ENCODE data around the gene PELO. TPM values are rescaled to one million over a fixed set of nuclear protein-coding genes. Genes with fewer than 3 reads are reported as not detected.

Gene PELO
- total RNA-seq, 1 donor from 2014 or later = 21.3 TPM

GRCh38 chr5:52773342-52773741, 14.4 kb upstream of the PELO start:
- Histone ChIP-seq H3K27me3 (ENCODE audit: control insufficient read depth, insufficient read depth, low read length) (no peaks in the 10 kb centered on the region), H3K4me3 (ENCODE audit: low read depth, low read length) (no peak overlapping the region), H3K36me3 (ENCODE audit: control insufficient read depth, insufficient read depth, low read length) (no peaks in the 10 kb centered on the region)
- no peak for TF ChIP-seq CTCF (IDR thresholded peaks at IDR 0.05; ENCODE audit: insufficient read depth, low read length, severe bottlenecking)
- DNase-seq (ENCODE audit: low read depth) (no peak), FAIRE-seq (no peak)

- no peak for TF ChIP-seq CTCF (IDR thresholded peaks at IDR 0.05; ENCODE audit: insufficient read depth, low read length, severe bottlenecking)
- Histone ChIP-seq H3K36me3 (ENCODE audit: control insufficient read depth, insufficient read depth, low read length) (no peaks in the 10 kb centered on the region), H3K27me3 (ENCODE audit: control insufficient read depth, insufficient read depth, low read length) (no peaks in the 10 kb centered on the region), H3K4me3 (ENCODE audit: low read depth, low read length) (no peak overlapping the region)
- no peak for FAIRE-seq
- no peak for DNase-seq (ENCODE audit: low read depth)
Observed at GRCh38 chr5:52774005-52774410, 13.7 kb upstream of the PELO start.

GRCh38 chr5:52776116-52776515, 11.6 kb upstream of the PELO start:
- Histone ChIP-seq H3K27me3 (ENCODE audit: control insufficient read depth, insufficient read depth, low read length) (no peaks in the 10 kb centered on the region), H3K4me3 (ENCODE audit: low read depth, low read length) (no peak overlapping the region), H3K36me3 (ENCODE audit: control insufficient read depth, insufficient read depth, low read length) (no peaks in the 10 kb centered on the region)
- no peak for FAIRE-seq
- no peak for TF ChIP-seq CTCF (IDR thresholded peaks at IDR 0.05; ENCODE audit: insufficient read depth, low read length, severe bottlenecking)
- no peak for DNase-seq (ENCODE audit: low read depth)

GRCh38 chr5:52777186-52777585, 10.5 kb upstream of the PELO start:
- TF ChIP-seq CTCF (IDR thresholded peaks at IDR 0.05; ENCODE audit: insufficient read depth, low read length, severe bottlenecking) = no peak
- no peak for FAIRE-seq
- no peaks in the 10 kb centered on the region for H3K27me3 ChIP-seq (ENCODE audit: control insufficient read depth, insufficient read depth, low read length)
- H3K36me3 ChIP-seq (ENCODE audit: control insufficient read depth, insufficient read depth, low read length) = no peaks in the 10 kb centered on the region
- DNase-seq (ENCODE audit: low read depth) = no peak
- H3K4me3 ChIP-seq (ENCODE audit: low read depth, low read length) = no peak overlapping the region

- no peak for DNase-seq (ENCODE audit: low read depth)
Observed at GRCh38 chr5:52778781-52779180, 8.9 kb upstream of the PELO start.

More at GRCh38 chr5:52778781-52779180, 8.9 kb upstream of the PELO start:
- FAIRE-seq = no peak
- TF ChIP-seq CTCF (IDR thresholded peaks at IDR 0.05; ENCODE audit: insufficient read depth, low read length, severe bottlenecking) = no peak
- H3K4me3 ChIP-seq (ENCODE audit: low read depth, low read length) = no peak overlapping the region
- no peaks in the 10 kb centered on the region for H3K27me3 ChIP-seq (ENCODE audit: control insufficient read depth, insufficient read depth, low read length)
- H3K36me3 ChIP-seq (ENCODE audit: control insufficient read depth, insufficient read depth, low read length) = no peaks in the 10 kb centered on the region
